Subcutaneous adipose tissue (tissue), 4 donors: ENCODE data around the gene CAMP. TPM values are rescaled to one million over a fixed set of nuclear protein-coding genes. Genes with fewer than 3 reads are reported as not detected.

Experiments
- CTCF ChIP-seq: fragments of 450-650 bp; IDR thresholded peaks from one replicate; pipeline ENCODE4 v1.5.1; 2016; ENCODE audit warnings: low read depth, mild to moderate bottlenecking, control low read depth, antibody characterized with exemption, moderate library complexity
- total RNA-seq, 4 donors: library from RNA; depleted of rRNA; stranded (reverse); fragments of >200 nt; gene quantifications; one replicate each; pipeline ENCODE4 v1.1.0, GENCODE V29; 2016

The CAMP gene
- total RNA-seq, 4 donors from 2014 or later, result 21.4 TPM; not detected in 3

- TF ChIP-seq CTCF, result no peak
Observed at GRCh38 chr3:48194446-48195071, 28.7 kb upstream of the CAMP start.

GRCh38 chr3:48196611-48197010, 26.7 kb upstream of the CAMP start:
- TF ChIP-seq CTCF, result no peak

- TF ChIP-seq CTCF, result no peak
Observed at GRCh38 chr3:48199117-48199516, 24.2 kb upstream of the CAMP start.

GRCh38 chr3:48202632-48203031, 20.7 kb upstream of the CAMP start:
- no peak for TF ChIP-seq CTCF

GRCh38 chr3:48208076-48208475, 15.2 kb upstream of the CAMP start:
- no peak for TF ChIP-seq CTCF

- no peak for TF ChIP-seq CTCF
Observed at GRCh38 chr3:48209445-48209844, 13.8 kb upstream of the CAMP start.

- no peak for TF ChIP-seq CTCF
Observed at GRCh38 chr3:48214225-48214624, 9.1 kb upstream of the CAMP start.
